HEK293 (cell line): ENCODE results near the gene ARHGAP11B.
"Not testable (repeated sequence)": the region's sequence is repeated elsewhere in the genome, so short reads cannot be mapped to it uniquely, and the experiment has no call there.

ENCODE experiments used
- ZNF10 ChIP-seq: fragments of 450-650 bp; formaldehyde crosslinking; IDR thresholded peaks from 2 replicates; pipeline ENCODE4 v1.5.1; 2017; ENCODE audit warnings: missing biosample characterization, missing genetic modification characterization
- ZNF660 ChIP-seq: fragments of 450-650 bp; IDR thresholded peaks from 2 replicates; pipeline ENCODE4 v1.5.1; 2018; ENCODE audit warnings: missing biosample characterization, mild to moderate bottlenecking, missing genetic modification characterization
- TF ChIP-seq, protein P1 (sequence below): fragments of 450-650 bp; formaldehyde crosslinking; IDR thresholded peaks from 2 replicates; pipeline ENCODE4 v1.5.1; 2016; ENCODE audit warnings: missing biosample characterization, missing genetic modification characterization
- TF ChIP-seq, protein P2 (sequence below): fragments of 450-650 bp; formaldehyde crosslinking; IDR thresholded peaks from 2 replicates; pipeline ENCODE4 v1.5.1; 2016; ENCODE audit warnings: missing biosample characterization, missing genetic modification characterization, low read depth
- TF ChIP-seq, protein P3 (sequence below): fragments of 450-650 bp; formaldehyde crosslinking; IDR thresholded peaks from 2 replicates; pipeline ENCODE4 v1.5.1; 2016; ENCODE audit warnings: missing biosample characterization, missing genetic modification characterization, low read depth

DNA sequence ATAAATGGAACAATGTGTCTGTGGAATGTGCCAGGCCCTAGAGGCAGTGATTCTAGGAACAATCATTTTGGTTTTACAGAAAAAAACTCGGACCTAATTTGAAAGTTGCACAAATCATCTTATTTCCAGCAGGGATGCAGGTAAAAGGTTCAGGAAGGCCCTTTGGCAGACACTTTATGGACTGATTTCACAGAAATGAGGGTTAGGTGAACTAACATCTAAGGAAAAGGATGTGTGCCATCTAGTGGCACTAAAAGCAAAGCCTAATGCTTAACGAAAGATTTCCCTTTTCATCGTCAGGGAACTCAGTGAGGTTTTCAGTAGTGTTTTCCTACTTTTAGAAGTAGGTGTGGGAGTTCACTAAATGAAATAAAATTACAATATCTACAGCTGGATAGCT, 4.6 kb upstream of the ARHGAP11B start:
- TF ChIP-seq ZNF660, ZNF10 (tag by site-specific recombination): not testable (repeated sequence)
- TF ChIP-seq, protein P1, sequence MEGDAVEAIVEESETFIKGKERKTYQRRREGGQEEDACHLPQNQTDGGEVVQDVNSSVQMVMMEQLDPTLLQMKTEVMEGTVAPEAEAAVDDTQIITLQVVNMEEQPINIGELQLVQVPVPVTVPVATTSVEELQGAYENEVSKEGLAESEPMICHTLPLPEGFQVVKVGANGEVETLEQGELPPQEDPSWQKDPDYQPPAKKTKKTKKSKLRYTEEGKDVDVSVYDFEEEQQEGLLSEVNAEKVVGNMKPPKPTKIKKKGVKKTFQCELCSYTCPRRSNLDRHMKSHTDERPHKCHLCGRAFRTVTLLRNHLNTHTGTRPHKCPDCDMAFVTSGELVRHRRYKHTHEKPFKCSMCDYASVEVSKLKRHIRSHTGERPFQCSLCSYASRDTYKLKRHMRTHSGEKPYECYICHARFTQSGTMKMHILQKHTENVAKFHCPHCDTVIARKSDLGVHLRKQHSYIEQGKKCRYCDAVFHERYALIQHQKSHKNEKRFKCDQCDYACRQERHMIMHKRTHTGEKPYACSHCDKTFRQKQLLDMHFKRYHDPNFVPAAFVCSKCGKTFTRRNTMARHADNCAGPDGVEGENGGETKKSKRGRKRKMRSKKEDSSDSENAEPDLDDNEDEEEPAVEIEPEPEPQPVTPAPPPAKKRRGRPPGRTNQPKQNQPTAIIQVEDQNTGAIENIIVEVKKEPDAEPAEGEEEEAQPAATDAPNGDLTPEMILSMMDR, result not testable (repeated sequence)
- TF ChIP-seq, protein P2, sequence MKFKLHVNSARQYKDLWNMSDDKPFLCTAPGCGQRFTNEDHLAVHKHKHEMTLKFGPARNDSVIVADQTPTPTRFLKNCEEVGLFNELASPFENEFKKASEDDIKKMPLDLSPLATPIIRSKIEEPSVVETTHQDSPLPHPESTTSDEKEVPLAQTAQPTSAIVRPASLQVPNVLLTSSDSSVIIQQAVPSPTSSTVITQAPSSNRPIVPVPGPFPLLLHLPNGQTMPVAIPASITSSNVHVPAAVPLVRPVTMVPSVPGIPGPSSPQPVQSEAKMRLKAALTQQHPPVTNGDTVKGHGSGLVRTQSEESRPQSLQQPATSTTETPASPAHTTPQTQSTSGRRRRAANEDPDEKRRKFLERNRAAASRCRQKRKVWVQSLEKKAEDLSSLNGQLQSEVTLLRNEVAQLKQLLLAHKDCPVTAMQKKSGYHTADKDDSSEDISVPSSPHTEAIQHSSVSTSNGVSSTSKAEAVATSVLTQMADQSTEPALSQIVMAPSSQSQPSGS (tag by site-specific recombination), result not testable (repeated sequence)
- TF ChIP-seq, protein P3, sequence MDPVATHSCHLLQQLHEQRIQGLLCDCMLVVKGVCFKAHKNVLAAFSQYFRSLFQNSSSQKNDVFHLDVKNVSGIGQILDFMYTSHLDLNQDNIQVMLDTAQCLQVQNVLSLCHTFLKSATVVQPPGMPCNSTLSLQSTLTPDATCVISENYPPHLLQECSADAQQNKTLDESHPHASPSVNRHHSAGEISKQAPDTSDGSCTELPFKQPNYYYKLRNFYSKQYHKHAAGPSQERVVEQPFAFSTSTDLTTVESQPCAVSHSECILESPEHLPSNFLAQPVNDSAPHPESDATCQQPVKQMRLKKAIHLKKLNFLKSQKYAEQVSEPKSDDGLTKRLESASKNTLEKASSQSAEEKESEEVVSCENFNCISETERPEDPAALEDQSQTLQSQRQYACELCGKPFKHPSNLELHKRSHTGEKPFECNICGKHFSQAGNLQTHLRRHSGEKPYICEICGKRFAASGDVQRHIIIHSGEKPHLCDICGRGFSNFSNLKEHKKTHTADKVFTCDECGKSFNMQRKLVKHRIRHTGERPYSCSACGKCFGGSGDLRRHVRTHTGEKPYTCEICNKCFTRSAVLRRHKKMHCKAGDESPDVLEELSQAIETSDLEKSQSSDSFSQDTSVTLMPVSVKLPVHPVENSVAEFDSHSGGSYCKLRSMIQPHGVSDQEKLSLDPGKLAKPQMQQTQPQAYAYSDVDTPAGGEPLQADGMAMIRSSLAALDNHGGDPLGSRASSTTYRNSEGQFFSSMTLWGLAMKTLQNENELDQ (tag by site-specific recombination), result not testable (repeated sequence)
